HEK293T (cell line): ENCODE results near the gene PSD2.

Experiments used
- CTBP1 ChIP-seq: fragments of 450-650 bp; IDR thresholded peaks from 2 replicates; pipeline ENCODE4 v1.6.1; 2016; ENCODE audit warnings: borderline replicate concordance
- LEF1 ChIP-seq: fragments of 450-650 bp; IDR thresholded peaks from 2 replicates; pipeline ENCODE4 v1.6.1; 2017; ENCODE audit warnings: mild to moderate bottlenecking, borderline replicate concordance

GRCh38 chr5:139760066-139761056 lies 35.2 kb upstream of the PSD2 start:
- TF ChIP-seq CTBP1 (no peak), LEF1 (no peak)
